ENCODE results near the gene ATP6V0A1.

Gene ATP6V0A1

DNA sequence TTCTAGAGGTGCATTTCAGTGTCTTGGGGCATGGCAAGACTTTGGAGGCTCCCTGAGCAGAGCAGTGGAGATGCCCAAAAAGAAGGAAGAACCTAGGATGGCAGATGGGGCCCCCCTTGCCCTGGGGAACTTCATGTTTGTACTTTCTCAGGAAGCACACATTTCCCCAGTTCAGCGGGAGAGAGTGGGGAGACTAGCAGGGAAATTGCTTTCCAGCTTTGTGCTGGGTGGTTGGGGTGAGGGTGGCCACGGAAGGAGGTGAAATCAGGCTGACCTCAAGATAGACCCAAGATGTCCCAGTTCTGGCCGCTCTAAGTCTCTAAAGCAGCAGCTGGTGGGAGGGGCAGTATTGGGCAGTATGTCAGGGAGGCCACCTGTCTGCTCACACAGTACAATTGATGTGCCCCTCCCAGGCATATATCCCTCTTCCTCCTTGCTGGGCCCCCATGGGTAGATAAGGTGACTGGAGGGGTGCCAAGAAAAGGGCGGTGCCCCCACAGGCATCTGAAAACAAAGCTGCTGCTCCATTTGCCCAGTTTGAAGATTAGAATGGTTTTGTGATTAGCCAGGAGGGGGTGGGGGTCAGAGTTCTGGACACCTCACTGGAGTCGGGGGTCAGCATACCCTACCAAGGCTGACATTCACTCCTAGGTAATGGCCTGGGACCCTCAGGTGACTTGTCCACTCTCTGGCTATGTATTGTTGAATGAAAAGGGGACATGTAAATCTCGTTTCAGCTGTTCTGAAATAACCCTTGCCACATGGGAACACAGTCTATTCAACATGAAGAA is 60.3 kb downstream of the ATP6V0A1 start:
- DNase-seq (ENCODE audit: low read depth in 2 of 2), result no peak

- no peak for DNase-seq (ENCODE audit: low read depth in 2 of 2)
Observed at GRCh38 chr17:42519546-42520491, 61.1 kb downstream of the ATP6V0A1 start.

DNA sequence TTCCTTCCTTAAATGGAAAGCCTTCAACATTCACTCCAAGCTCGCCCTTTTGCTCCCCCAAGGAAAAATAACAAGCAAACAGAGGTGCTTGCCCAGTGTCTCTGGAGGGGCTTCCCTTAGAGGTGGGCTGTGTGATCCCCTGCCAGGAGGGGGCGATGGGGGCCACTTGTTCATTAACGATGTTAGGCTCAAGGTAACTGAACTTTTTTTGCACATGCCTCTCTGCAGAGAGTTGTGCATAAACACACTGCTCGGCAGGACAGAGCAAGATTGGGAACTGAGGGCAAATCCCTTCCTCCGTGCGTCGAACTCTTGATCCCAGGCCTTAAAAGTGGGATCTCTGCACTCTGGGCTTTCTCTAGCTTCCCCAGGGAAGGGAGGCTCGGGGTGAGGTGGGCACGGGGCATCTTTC is 61.9 kb downstream of the ATP6V0A1 start:
- no peak for DNase-seq (ENCODE audit: low read depth in 2 of 2)

DNA sequence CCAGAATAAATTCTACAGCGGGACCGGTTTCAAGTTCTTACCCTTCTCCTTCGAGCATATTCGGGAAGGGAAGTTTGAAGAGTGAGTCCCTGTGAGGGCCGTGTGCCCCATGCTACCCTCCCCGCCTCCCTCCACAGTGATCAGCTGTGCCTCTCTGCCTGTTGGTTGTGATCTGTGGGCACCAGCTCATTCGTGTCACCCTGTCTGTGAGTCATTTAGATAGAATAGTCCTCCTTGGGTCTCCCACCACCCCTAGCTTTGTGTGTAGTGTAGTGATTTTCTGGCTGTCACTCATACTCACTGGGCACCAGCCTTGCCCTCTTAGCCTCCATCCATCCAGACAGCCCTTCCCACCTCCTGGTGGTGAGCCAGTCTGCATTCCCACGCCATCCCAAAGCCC is 62.4 kb downstream of the ATP6V0A1 start:
- no peak for DNase-seq (ENCODE audit: low read depth in 2 of 2)

- DNase-seq (ENCODE audit: low read depth in 2 of 2), result no peak
Observed at GRCh38 chr17:42521666-42522262, 63.1 kb downstream of the ATP6V0A1 start.

- DNase-seq (ENCODE audit: low read depth in 2 of 2), result no peak
Observed at GRCh38 chr17:42522263-42522790, 63.6 kb downstream of the ATP6V0A1 start.

DNA sequence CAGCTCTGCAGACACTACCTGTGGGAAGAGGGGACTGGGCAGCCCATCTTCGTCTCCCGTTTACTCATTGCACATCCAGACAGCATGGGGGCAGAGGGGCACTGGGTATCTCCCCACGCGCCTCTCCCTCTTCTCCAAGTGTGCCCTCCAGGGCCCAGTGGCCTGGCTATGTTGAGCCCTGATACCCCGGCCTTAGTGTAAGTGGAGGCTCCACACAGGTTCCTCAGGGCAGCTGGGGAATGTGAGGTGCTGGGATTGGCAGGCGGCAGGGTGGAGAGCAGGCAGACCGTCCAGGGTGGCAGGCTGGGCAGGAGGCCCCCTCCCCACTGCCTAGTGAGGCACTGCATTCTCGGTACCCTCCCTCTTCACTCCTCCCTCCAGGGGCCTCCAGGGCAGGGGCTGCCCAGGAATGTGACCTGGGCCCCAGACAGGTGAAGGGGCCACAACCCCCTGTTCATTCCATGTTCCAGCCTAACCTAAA is 64.2 kb downstream of the ATP6V0A1 start:
- no peak for DNase-seq (ENCODE audit: low read depth in 2 of 2)

DNA sequence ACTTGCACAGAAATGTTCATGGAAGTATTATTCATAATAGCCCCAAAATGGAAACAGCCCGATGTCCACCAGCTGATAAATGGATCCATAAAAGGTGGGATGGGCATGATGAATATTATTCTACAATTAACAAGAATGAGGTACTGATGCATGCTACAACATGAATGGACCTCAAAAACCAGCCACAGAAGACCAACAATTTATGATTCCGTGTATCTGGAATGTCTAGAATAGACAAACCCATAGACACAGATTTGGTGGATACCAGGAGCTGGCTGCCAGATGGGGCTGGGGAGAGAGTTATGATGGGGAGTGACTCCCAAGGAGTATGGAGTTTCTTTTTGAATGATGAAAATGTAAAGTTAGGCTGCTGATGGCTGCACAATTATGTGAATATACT is 66.5 kb downstream of the ATP6V0A1 start:
- DNase-seq (ENCODE audit: low read depth in 2 of 2), result no peak

- no peak for DNase-seq (ENCODE audit: low read depth in 2 of 2)
Observed at GRCh38 chr17:42526031-42526444, 67.4 kb downstream of the ATP6V0A1 start.

GRCh38 chr17:42527932-42528331 is 69.3 kb downstream of the ATP6V0A1 start:
- DNase-seq (ENCODE audit: low read depth in 2 of 2), result no peak

- no peak for DNase-seq (ENCODE audit: low read depth in 2 of 2)
Observed at GRCh38 chr17:42529061-42529460, 70.4 kb downstream of the ATP6V0A1 start.

DNA sequence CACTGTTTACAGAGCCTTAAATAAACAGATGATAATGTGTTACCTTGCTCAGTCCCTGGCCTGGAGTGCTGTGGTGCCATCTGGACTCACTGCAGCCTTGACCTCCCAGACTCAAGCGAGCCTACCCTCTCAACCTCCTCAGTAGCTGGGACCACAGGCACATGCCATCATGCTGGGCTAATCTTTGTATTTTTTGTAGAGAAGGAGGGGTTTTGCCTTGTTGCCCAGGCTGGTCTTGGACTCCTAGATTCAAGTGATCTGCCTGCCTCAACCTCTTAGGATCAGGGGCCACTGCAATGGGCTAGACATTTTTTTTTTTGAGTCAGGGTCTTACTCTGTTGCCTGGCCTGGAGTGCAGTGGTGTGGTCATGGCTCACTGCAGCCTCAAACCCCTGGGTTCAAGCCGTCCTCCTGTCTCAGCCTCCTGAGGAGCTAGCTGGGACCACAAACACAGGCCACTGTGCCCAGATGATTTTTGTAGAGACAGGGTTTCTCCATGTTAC is 72.3 kb downstream of the ATP6V0A1 start:
- no peak for DNase-seq (ENCODE audit: low read depth in 2 of 2)

GRCh38 chr17:42531455-42532354 is 73.0 kb downstream of the ATP6V0A1 start:
- peak in 1 of 2 donors; percentile 15 for DNase-seq (ENCODE audit: low read depth in 2 of 2)

DNA sequence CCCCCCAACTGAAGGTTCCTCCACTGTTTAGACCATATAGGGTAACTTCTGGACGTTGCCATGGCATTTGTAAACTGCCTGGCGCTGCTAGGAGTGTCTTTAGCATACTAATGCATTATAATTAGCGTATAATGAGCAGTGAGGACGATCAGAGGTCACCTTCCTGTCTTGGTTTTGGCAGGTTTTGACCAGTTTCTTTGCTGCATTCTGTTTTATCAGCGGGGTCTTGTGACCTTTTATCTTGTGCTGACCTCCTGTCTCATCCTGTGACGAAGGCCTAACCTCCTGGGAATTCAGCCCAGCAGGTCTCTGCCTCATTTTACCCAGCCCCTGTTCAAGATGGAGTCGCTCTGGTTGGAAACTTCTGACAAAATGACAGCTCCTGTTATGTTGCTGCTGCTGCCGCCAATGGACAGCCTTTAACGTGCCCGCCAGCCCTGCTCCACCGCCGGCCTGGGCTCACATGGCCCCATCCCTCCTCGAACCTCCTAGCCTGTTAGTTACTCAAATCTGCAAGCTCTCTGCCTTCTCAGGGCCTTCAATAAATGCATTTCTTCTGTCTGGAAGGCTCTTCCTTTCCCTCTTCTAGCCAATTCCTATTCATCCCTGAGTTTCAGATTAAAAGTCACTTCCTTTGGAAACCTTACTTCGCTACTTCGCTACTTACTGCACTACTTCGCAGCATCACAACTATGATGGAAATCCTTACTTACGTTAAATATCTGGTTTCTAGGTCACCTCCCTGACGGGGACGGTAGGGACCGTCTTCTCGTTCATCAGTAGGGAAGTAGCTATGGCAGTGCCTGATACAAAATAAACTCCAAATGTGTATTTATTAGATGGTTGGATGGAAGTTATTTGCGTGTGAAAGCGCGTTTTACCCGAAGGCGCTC is 76.7 kb downstream of the ATP6V0A1 start:
- no peak for DNase-seq (ENCODE audit: low read depth in 2 of 2)

- peak; percentile 64 to 67 for DNase-seq (ENCODE audit: low read depth in 2 of 2)
Observed at GRCh38 chr17:42536048-42536371, 77.3 kb downstream of the ATP6V0A1 start, which contains the start of gene NAGLU. TSS of gene NAGLU (plus strand) at chr17:42536241. CDS start at chr17:42536273, 32 bp downstream.

- DNase-seq (ENCODE audit: low read depth in 2 of 2), result peak; percentile 29 to 51
Observed at GRCh38 chr17:42536372-42537155, 77.9 kb downstream of the ATP6V0A1 start.

- DNase-seq (ENCODE audit: low read depth in 2 of 2), result no peak
Observed at GRCh38 chr17:42537156-42537805, 78.6 kb downstream of the ATP6V0A1 start.

GRCh38 chr17:42537826-42538451 is 79.3 kb downstream of the ATP6V0A1 start:
- no peak for DNase-seq (ENCODE audit: low read depth in 2 of 2)
